HG03108 (cell line): ENCODE results near the gene DCLK2.
"Not testable (repeated sequence)": the region's sequence is repeated elsewhere in the genome, so short reads cannot be mapped to it uniquely, and the experiment has no call there.

Experiments used
- ATAC-seq: cut with Tn5 transposase; IDR thresholded peaks from one replicate; pipeline ENCODE4 v1.9.1; 2021; ENCODE audit warnings: moderate library complexity; ENCODE audit not compliant: unreplicated experiment

The DCLK2 gene

DNA sequence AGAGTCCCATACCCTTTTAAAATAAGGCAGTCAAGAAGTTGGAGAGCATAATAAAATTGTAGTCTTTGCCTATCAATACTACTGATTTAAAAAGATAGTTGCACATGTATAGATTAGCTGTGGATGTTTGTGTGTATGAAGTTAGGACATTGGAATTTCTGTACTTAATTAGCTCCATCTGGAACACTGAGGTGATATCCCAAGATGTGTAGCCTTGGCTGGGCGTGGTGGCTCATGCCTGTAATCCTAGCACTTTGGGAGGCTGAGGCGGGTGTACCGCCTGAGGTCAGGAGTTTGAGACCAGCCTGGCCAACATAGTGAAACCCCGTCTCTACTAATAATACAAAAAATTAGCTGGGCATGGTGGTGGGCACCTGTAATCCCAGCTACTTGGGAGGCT lies 119.0 kb downstream of the DCLK2 start:
- not testable (repeated sequence) for ATAC-seq

DNA sequence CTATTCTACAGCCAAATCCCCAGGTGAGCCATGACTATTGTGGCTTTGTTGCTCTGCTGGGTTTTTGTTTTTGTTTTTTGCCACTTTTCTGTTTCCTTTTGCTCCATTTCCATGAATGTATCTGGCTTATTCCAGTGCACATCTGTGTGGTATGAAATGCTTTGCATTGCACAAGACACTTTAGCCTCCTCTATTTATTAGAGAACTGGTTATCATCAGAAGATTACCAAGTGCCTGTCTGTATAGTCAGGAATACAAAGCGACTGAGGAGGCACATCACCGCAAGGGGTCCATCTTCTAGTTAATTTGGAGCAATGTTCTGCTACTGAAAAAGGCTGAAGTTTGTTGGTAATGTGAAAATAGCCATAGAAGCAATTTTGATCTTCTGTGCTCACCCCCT lies 120.8 kb downstream of the DCLK2 start:
- ATAC-seq: no peak

DNA sequence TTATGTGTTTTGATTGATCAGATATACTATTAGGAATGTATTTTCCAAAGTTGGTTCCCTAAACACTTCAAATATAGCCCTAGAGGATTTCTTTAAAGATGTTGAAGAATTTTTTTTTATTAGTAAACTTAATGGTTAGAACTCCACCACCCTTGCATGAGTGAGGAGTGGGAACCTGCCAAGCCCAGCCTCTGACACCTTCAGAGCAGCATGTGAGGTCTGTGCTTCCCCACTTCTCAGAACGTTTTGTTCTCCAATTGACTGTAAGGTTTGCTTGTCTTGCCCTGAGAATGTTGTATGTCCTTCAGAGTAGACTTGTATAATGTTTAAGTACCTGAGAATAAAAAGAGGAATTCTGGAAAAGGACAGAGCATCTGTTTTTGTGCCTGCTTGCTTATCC lies 126.8 kb downstream of the DCLK2 start:
- no peak for ATAC-seq

DNA sequence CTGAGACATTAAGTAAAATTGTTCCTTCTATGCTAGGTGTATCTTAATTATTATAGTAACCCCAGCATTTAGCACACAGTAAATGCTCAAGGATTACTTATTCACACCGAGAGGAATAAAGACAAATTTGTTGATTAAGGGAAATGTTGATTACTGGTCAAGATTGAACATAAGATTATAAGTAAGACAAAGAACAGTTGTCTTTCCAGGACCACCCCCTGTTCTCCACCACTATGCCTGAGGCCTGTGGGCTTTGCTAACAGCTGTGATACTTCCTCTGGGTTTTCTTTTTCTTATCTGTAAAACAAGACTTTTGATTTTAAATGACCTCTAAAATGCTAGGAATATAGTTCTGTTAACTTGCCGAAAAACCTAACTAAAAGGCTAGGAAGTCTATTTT lies 128.0 kb downstream of the DCLK2 start:
- no peak for ATAC-seq

DNA sequence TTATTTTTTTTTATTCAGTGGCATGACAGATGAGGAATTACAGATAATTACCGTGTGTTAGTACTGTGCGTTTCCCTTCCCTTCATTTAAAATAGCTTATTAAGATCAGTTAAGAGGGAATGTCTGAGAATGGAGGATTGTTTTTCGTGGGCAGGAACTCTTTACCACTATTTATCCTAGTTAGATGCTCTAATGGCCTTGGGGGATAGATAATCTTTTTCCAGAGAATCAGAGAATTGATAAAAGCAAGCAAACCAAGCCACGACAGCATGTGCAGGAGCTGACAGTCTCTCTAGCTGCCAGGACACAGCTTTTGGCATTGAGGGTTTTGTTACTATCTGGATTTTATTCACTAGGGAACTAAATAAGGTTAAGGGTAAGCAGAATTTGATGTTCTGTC lies 128.7 kb downstream of the DCLK2 start:
- ATAC-seq: no peak

DNA sequence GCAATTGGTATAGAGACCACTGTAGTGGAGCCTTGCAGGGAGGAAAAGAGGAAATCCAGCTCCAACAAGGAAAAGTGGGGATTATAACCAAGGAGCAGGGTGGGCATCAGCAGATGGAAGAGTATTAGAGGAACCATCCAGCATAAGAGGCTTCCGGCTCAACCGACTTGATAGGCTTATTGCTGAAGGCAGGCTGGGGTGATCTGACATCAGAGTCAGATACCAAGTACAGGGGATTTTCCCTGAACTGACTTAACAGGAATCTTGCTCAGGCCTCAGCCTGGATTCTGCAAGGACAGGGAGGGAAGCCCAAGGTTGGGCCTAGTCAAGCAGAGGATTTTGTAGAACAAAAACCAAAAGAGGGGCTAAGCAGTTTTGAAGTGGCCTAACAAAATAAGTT lies 129.6 kb downstream of the DCLK2 start:
- no peak for ATAC-seq

DNA sequence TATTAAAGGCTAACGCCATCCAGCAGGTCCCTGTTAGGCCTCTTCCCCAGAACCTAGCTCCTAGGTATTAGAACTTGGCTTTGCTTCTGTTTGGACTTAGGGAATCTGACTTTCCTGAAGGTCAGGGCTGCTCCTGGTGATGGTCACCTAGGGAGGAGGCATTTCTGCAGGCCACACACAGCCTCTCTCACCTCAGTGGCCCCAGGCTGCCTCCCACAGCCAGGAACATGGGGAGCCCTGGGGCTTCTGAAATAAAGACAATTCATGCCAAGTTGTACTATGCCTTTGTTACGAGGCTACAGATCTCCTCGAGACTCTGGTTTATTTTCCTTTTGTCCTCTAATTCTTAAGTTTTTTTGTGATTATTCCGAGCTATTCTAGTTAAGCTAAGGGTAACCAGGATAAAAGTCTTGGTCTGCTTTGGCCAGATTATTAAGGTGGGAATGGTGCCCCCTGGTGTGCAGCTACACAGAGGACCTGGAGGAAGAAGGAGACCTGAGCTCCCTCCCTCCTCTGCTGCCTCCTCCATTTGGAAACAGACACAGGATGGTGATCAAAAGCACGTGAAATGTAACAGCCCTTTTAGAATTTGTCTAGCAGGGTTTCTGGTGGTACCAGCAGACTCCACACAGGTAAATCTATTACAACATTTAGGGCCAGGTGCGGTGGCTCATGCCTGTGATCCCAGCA lies 131.0 kb downstream of the DCLK2 start:
- no peak for ATAC-seq

DNA sequence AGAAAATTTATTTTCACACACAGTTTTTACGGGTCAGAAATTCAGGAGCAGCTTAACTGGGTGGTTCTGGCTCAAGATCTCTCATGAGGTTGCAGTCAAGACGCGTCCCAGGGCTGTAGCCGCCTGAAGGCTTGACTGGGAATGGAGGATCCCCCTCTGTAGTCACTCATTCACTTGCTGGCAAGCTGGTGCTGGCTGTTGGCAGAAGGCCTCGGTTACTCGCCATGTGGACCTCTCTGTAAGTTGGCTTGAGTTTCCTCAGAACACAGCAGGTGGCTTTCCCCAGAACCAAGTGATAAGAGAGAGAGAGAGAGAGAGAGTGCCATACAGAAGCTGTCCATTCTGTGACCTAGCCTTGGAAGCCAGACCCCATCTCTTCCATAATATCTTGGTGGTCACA lies 132.8 kb downstream of the DCLK2 start:
- ATAC-seq: no peak

DNA sequence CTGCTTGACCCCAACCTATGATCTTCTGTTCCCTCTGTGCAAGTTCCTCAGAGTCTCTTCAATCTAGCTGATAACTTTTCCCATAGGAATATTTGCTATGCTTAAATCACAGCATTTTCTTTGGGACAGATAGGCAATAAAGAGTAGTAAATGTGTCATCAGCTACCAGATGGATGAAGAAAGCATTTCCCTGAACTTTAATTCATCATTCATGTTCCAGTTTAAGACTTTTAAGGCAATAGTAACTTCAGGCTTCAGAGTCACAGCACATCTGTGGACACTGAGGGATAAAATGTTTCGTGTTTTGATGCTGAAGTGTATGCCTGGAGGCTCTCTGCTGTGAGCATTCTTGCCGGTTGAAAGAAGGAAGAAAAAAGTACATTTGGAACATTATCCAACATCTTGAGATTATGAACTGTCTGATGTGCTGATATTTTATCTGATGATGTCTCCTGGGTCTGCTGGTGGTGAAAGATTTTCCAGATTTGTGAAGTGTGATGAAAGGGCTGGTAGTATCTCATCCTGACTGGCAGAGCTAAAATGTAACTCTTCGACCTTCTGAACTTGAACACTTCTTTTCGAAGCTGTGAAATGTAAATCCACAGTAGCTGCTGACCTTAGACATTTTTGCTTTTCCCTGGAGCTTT lies 133.7 kb downstream of the DCLK2 start:
- ATAC-seq: no peak

DNA sequence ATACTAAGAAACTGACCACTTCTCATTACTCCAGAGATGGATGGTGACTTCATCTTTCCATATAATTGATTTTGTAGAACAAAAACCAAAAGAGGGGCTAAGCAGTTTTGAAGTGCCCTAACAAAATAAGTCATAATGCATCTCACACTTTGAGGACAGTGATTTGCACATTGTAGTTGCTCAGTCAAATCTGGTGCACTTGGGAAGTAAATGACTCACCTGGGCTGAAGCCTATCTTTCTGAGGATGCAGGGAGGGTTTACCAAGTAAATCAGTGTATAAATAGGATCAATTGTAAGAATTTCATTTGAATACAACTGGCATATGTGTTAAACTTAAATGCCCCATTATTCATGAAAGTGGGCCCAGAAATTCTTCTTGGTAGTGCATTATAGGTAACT lies 134.2 kb downstream of the DCLK2 start:
- no peak for ATAC-seq

DNA sequence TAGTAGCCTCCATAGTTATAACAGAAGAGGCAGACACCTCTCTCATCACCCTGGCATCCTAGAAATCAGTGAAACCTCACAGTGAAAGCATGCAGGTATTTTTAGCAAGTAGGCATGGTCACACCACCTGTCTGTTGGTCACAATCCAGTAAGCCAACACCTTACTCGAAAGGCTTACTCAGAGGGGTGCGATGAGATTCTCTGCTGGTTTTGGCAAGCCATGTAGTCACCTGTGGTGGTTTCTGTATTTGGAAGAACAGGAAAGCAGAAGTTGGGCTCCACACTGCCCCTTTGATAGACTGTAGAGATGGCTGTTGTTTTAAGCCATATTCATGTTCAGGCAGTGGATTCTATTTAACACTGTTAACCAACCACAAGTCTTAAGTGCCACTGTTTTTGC lies 134.7 kb downstream of the DCLK2 start:
- no peak for ATAC-seq

DNA sequence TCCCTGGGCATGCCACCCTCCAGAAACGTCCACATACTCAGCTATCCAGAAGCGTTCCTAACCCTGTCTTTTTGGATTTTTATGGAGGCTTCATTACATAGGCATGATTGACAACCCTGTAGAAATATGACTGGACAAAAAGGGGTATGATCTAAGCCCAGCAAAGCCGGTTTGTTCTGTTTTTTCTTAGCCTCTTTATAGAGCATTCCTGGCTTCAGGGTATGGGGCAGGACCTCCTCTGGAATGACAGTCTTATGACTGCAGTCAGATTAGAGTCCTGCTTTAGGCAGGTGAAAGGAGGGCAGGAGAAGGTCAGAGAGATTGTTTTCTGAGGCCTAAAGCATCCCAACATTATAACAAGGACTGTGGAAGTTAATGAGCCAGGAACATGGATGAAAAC lies 137.4 kb downstream of the DCLK2 start:
- no peak for ATAC-seq

DNA sequence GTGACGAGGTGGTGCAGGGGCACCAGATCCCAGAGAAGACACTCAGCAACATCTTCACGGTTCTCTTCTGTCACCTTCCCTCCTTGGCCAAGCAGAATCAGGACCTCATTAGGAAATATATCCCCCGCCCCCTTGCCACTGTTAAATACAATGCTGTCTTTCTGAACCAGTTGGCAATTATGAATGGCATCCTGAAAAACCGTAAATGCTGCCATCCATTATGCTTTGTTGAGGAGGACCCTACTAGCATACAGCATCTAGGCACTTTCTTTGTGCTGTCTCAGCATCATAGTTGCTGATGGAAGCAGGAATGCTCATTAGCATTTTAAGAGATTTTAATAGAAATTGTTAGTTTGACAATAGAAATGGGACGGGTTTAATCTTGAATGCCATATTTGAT lies 138.5 kb downstream of the DCLK2 start:
- no peak for ATAC-seq

DNA sequence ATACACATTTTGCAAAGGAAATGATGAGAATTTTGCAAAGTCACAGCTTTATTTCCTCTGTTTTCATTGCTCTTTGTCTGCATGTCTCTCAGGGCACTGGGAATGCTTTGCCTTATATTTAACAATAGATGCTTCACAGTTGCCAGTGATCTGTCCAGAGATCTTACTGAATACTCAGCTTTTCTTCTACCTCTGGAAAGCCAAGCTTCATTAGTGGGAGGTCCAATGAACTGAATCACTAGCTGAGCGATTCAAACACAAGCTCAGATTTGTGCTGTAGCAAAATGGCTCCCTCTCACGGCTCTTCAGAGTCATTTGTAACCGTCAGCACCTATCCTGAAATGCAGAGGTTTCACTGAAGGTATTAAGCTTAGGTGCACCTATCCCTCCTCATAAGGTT lies 138.9 kb downstream of the DCLK2 start:
- ATAC-seq: no peak

DNA sequence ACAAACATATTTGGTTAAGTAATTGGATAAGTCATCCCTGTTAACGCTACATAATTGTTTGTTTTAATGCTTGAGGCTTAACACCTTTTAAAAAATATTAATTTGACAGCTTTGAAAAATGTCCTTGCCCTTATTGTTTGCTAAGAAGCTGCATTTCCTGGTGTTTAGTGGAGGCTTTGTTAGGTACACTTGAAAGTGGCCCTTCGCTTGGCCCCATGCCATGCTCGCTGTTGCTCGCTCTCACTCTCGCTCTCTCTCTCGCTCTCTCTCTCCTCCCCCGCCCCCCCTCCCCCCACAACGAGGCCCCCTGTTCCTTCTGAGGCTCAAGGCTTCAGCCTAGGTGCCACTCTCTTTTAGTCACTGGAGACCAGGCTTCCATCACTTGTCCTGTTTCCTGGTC lies 139.6 kb downstream of the DCLK2 start:
- ATAC-seq: no peak

DNA sequence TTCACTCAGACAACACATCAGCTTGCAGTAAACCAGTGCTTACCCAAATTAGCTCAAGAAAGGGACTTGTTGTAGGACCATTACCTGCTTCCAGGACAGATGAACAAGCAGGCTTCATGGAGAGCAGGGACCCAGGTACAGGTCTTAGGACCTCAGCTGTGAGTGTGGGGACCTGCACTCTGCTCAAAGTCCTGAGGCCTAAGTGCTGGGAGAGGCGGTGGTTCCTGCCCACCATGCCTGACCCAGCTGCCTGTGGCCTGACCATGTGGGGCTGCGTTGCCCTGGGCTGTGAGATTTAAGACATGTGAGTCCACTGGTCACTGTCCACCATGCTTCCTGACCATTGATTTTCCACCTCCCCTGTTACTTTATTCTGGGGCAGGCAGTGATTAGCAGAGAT lies 140.2 kb downstream of the DCLK2 start:
- no peak for ATAC-seq

DNA sequence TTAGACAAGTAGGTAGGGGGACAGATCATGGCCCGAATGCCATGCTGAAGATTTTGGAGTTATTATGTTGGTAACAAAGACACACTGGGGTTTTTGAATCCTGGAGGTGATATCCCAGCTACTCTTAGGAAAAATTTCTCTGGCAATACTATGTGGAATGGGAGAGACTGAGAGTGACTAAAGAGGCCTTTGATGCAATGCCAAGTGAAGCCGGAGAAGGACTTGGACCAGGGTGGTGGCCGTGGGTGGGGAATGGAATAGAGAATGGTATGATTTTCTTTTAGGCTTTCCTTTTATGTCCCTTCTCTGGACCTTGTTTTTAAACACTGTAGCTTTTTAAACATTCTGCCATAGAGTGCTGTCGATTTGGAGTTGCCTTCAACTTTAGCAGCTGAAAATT lies 141.6 kb downstream of the DCLK2 start:
- ATAC-seq: no peak

DNA sequence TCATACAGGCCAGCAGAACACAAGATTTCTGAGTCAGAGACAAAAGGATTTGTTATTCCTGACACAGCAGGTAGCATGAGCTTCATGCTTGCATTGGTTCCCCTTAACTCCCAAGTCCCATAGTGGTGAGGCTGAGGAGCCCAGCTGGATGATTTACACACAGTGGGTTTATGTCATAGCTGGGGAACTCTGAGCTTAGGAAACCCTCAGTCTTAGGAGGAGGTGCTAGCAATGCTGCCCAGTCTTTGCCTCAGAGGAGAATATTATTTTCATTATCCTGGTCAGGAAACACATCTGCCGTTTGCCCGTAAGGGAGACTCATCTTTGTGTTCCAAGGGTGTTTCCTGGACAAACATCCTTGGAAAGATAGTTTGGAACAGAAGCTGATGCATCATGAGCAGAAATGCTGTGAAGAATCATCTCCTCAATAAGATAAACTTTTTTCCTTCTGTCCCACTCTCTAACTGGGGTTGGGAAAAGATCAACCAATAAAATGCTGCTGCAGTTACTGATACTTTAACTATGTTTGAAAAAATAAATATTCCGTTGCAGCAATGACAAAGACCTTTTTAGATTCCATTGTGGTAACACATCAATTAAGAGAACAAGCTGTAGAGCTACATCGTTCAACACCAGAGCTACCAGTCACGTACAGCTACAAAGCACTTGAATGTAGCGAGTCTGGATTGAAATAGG lies 146.8 kb downstream of the DCLK2 start:
- ATAC-seq: no peak

DNA sequence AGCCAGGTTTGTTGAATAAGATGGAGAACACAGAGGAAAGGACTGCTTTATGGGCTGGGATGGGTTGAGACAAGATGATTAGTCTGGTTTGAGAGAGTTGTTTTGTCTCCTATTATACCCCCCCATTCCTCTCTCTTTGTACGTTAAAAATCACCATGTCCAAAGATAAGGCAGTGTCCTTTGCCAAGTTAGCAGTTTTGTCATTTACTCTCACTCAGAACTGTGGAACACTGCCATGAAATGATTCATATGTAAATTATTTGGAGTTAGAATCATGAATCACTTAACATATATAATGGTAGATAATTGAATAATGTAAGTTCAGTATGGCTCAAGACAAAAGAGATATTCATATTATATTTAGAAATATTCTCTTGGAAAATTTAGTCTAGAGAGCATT lies 151.3 kb downstream of the DCLK2 start:
- ATAC-seq: no peak

DNA sequence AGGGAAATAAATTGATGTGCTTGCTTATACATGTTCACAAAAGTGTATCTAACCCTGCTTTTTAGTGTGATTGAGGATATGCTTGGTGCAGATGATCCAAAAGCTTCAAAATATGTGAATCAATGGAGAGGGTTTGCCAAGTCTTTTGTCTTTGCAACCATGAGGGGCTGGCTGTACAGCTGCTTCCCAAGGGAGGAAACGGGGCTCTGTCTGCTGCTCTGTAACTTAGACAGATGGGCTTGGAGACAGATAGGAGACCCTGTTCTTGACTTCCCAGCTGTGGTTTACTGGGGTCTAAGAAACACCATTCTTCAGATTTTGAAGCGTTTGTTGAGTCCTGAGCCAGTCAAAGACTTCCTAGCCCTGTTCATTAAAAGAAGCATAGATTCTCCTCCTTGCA lies 152.3 kb downstream of the DCLK2 start:
- ATAC-seq: no peak

DNA sequence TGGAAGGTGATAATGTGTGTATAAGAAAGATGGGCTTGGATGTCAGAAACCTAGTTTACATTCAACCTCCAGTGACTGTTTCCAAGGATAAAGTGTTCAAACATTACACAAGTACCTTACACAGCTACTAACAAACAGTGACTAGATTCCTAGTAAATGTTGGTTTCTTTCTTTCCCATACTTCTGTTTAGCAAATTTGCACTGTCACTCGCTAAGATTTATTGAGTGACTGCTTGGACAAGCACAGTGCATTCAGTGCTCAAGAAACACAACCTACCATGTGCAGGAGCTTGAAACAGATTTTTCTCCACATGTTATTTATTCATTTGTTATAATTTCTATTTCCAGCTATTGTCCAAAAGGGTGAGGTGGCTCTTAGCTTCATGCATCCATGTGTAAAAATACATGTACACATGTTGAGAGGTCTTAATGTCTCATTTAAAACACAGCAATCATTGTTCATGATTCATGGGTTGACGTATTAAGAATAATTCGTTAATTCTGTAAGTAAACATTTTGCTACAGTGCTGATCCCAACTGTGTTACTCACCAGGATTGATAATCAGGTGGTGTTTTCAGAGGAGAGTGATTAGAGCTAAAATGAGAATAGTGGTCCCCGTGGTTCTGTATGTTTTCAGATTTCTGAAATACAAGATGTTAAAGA lies 153.0 kb downstream of the DCLK2 start:
- no peak for ATAC-seq

DNA sequence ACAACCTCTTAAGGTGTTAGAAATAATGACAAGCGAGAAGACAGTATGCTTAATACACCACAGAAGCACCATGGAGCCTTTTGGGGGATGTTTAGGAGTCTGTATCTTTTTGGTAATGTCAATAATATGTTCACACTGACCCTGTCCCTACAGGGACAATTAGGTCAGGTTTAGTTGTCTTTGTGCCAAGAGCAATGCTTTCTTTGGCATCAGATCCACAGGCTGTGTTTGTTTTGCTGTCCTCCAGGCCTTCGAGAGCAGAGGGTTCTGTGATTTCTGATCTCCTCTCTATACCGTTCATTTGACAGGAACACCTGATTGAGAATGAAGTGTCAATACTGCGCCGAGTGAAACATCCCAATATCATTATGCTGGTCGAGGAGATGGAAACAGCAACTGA lies 153.8 kb downstream of the DCLK2 start:
- ATAC-seq: no peak
